NCI-H446 (cell line): Measurements from ENCODE around the gene ZNRF2.

Experiments
- DNase-seq, 2 experiments: peaks; one replicate each; lab custom pipeline; 2025; lab: John Stamatoyannopoulos, UW

ZNRF2 gene

DNA sequence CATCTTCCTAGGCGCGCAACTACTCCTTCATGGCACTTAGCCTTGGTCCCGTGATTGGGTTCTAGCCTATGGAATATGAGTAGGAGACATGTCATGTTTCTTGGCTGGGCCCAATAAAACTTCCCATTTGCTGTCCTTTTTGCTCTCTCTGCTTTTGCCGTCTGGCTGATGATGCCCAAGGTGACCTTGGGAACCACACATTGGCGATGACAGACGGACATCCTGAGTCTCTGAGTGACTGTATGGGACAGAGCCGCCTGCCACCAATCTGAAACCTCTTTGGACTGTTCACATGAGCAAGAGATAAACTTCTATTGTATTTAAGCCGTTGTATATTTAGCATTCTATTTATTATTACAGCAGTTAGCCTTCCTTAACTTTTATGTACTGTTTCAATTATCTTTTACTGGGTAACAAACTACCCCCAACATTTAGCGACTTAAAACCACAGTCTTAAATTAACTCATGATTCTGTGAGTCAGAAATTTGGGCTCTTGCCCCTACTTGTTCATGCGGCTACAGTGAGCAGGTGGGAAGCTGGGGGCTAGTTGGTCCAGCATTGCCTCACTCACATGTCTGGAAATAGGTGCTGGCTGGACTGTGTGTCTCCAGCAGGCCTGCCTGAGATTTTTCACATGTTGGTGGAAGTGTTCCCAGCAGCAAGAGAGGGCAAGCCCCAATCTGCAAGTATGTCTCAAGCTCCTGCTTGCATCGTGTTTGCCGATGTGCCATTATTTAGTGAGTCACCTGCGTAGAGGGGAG is 122.4 kb downstream of the ZNRF2 start:
- DNase-seq: peak in 1 of 2 experiments; percentile 24

DNA sequence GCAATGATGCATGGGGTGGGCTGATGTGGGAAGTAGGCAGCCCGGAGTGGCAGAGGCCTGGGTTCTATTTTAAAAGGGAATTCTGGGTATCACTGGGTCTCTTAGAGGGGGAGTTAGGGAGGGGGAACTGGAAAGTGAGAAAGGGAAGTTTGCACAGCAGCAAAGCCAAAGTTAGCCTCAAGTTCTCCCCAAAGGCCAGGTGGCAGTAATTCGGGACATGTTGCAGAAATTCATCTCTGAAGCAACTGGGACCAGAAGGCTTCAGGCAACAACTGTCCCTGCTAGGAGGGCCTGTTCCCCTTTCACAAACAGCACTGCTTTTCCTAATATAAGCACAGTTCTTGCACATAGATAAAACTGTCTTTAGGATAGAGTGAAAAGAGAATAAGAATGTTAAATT is 126.8 kb downstream of the ZNRF2 start:
- no peak for DNase-seq

DNA sequence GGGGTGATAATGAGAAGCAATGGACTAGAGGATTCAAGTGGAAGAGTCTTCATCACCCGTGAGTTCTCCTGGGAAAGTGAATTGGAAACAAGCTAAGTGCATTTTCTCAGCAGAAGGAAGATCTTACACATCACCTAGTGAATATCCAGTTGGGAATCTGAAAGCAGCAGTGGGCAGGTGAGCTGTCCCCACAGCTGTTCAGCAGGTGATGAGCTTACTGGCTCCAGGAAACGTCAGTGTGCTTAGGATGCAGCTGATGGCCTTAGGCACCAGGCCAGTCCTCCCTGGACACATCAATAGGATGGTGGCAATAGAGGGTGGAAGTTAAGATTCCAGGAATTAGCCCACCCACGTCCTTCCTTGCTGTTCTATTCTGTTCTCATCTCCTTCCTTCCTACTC is 127.5 kb downstream of the ZNRF2 start:
- DNase-seq: no peak

DNA sequence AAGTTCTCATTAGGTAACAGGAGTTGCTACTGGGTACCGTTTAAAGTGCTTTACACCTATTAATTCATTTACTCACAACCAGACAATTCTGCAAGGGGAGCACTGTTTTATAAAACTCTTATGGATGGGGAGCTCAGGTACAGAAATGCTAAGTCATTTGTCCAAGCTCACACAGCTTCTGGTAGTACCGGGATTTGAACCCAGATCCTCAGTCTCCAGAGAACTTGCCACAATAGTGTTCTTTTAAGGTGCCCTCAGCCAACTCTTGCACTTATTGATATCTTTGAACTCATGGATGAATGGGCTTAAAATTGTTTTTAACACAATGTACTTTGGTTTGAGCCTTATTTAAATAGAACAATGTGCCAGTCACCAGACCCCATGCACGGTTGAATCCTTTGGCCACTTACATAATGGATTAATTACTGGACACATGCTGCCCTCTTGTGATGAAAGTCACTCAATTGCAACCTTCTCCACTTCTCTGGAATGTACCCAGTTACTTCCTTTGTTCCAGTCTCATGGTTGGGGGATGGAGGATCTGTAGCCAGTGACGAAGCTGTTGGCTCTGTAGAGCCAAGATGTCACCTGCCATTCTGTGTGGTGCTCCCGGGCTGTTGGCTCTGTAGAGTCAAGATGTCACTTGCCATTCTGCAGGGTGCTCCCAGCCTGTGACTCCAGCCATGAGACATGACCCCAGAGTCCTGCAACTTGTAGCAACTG is 128.5 kb downstream of the ZNRF2 start:
- DNase-seq: peak; percentile 38 to 74

DNA sequence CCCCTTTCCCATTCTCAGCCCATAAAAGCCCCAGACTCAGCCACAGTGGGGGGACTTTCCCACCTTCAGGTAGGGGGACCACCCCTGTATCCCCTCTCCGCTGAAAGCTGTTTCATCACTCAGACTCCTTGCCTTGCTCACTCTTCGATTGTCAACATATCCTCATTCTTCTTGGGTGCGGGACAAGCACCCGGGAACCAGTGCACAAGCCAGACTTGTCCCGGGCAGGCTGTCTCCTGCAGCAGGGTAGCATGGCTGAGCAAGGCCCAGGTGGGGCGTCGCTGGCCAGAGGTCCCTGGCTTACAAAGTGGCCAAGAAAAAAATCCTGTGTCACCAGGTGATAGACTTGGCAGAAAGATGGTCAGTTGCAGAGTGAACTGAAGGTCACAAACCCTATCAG is 129.5 kb downstream of the ZNRF2 start:
- no peak for DNase-seq
